Endothelial cell of umbilical vein (primary cell): ENCODE measurements around the gene OR13C3.

Experiments used
- POLR2A ChIP-seq: IDR thresholded peaks from 2 replicates; pipeline ENCODE4 v1.6.1; 2012; ENCODE audit warnings: low read depth, mild to moderate bottlenecking, control low read depth, low read length
- POLR2AphosphoS5 ChIP-seq: IDR thresholded peaks from 2 replicates; pipeline ENCODE4 v1.6.1; 2012; ENCODE audit warnings: low read depth, mild to moderate bottlenecking, control low read depth, low read length, moderate library complexity; ENCODE audit not compliant: insufficient read depth
- TF ChIP-seq, protein P1 (sequence below), 2 donors: IDR thresholded peaks; 1 replicate in 1 of 2; 2 replicates in 1 of 2; pipeline ENCODE4 v1.5.1; 2011; ENCODE audit warnings: low read length in 2 of 2, mild to moderate bottlenecking in 2 of 2, moderate library complexity in 2 of 2, control low read depth in 1 of 2, inconsistent platforms in 1 of 2, low read depth in 1 of 2; ENCODE audit not compliant: insufficient read depth in 1 of 2; ENCODE audit errors: extremely low read depth in 1 of 2

GRCh38 chr9:104572612-104573011, 36.0 kb upstream of the OR13C3 start:
- TF ChIP-seq, protein P1, sequence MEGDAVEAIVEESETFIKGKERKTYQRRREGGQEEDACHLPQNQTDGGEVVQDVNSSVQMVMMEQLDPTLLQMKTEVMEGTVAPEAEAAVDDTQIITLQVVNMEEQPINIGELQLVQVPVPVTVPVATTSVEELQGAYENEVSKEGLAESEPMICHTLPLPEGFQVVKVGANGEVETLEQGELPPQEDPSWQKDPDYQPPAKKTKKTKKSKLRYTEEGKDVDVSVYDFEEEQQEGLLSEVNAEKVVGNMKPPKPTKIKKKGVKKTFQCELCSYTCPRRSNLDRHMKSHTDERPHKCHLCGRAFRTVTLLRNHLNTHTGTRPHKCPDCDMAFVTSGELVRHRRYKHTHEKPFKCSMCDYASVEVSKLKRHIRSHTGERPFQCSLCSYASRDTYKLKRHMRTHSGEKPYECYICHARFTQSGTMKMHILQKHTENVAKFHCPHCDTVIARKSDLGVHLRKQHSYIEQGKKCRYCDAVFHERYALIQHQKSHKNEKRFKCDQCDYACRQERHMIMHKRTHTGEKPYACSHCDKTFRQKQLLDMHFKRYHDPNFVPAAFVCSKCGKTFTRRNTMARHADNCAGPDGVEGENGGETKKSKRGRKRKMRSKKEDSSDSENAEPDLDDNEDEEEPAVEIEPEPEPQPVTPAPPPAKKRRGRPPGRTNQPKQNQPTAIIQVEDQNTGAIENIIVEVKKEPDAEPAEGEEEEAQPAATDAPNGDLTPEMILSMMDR (IDR thresholded peaks at IDR 0.05; ENCODE audit: extremely low read depth in 1 of 2, insufficient read depth in 1 of 2, low read depth in 1 of 2, low read length in 2 of 2) = no peak
- TF ChIP-seq POLR2AphosphoS5 (no peak), POLR2A (no peak)
